SK-N-SH (cell line): ENCODE results near the gene IMMP1L. TPM values are rescaled to one million over a fixed set of nuclear protein-coding genes. Genes with fewer than 3 reads are reported as not detected.

Experiments
- CTCF ChIA-PET: fragments of 300-600, 350-600 bp; formaldehyde crosslinking; extraction: SDS; loops from one replicate; lab custom pipeline; 2021; lab: Yijun Ruan, JAX
- POLR2A ChIA-PET: fragments of 350-600 bp; sonication (Branson Sonifier 250); formaldehyde crosslinking; extraction: SDS; loops from one replicate; lab custom pipeline; 2020; ENCODE audit warnings: antibody characterized with exemption, inconsistent platforms; lab: Yijun Ruan, JAX
- DNase-seq: peaks from one replicate; pipeline ENCODE4 v3.0.0; 2012
- H2AFZ ChIP-seq: fragments of 200-600 bp; sonication (generic); 2 replicates; pipeline ENCODE4 v1.8.1; 2016; ENCODE audit warnings: antibody characterized with exemption, mild to moderate bottlenecking, low read depth
- H3F3A ChIP-seq: fragments of 200-600 bp; sonication (generic); replicated peaks from 2 replicates; pipeline ENCODE3; 2016; ENCODE audit warnings: antibody characterized with exemption, mild to moderate bottlenecking; ENCODE audit not compliant: insufficient read depth
- H3K27ac ChIP-seq, 2 experiments: fragments of 200-500 bp in 1 of 2; fragments of 200-600 bp in 1 of 2; sonication (Bioruptor generic) in 1 of 2; sonication (generic), shearing (Covaris generic) in 1 of 2; 2 replicates each; pipeline versions ENCODE4 v1.5.1 to v1.6.1; 2014 to 2016; ENCODE audit warnings: low read depth in 2 of 2, inconsistent platforms in 1 of 2, low read length in 1 of 2, mild to moderate bottlenecking in 1 of 2, mixed read lengths in 1 of 2
- H3K27me3 ChIP-seq: fragments of 200-600 bp; sonication (generic), shearing (Covaris generic); 2 replicates; pipeline ENCODE4 v1.6.1; 2016; ENCODE audit warnings: mixed run types; ENCODE audit not compliant: insufficient read depth
- H3K36me3 ChIP-seq, 2 experiments: fragments of 200-500 bp in 1 of 2; fragments of 200-600 bp in 1 of 2; sonication (Bioruptor generic) in 1 of 2; sonication (generic) in 1 of 2; replicated peaks in 1 of 2; 2 replicates each; pipeline versions ENCODE3 to v1.5.1; 2014 to 2016; ENCODE audit warnings: low read length in 1 of 2, mild to moderate bottlenecking in 1 of 2; ENCODE audit not compliant: insufficient read depth in 2 of 2, control insufficient read depth in 1 of 2
- H3K4me1 ChIP-seq, 2 experiments: fragments of 200-500 bp in 1 of 2; fragments of 200-600 bp in 1 of 2; sonication (Bioruptor generic) in 1 of 2; sonication (generic), shearing (Covaris generic) in 1 of 2; 2 replicates each; pipeline versions ENCODE4 v1.5.1 to v1.6.1; 2014 to 2016; ENCODE audit warnings: low read depth in 1 of 2, low read length in 1 of 2, mixed run types in 1 of 2; ENCODE audit not compliant: insufficient read depth in 2 of 2, control insufficient read depth in 1 of 2
- H3K4me2 ChIP-seq: fragments of 200-600 bp; sonication (generic), shearing (Covaris generic); 2 replicates; pipeline ENCODE4 v1.6.1; 2017; ENCODE audit warnings: mixed run types
- H3K4me3 ChIP-seq, 2 experiments: fragments of 200-500 bp in 1 of 2; fragments of 200-600 bp in 1 of 2; sonication (Bioruptor generic) in 1 of 2; sonication (generic), shearing (Covaris generic) in 1 of 2; 2 replicates each; pipeline versions ENCODE4 v1.5.1 to v1.8.1; 2014 to 2016; ENCODE audit warnings: low read depth in 2 of 2, inconsistent platforms in 1 of 2, low read length in 1 of 2, mild to moderate bottlenecking in 1 of 2, mixed read lengths in 1 of 2, moderate library complexity in 1 of 2
- H3K79me2 ChIP-seq: fragments of 200-600 bp; sonication (generic); 2 replicates; pipeline ENCODE4 v1.8.1; 2017; ENCODE audit warnings: mild to moderate bottlenecking; ENCODE audit not compliant: insufficient read depth
- H3K9ac ChIP-seq: fragments of 200-600 bp; sonication (generic); 2 replicates; pipeline ENCODE4 v1.6.1; 2017; ENCODE audit warnings: mixed run types
- H3K9me2 ChIP-seq: fragments of 200-600 bp; sonication (generic); 2 replicates; pipeline ENCODE4 v1.6.1; 2017; ENCODE audit warnings: mixed run types
- H3K9me3 ChIP-seq: fragments of 200-600 bp; sonication (generic); 2 replicates; pipeline ENCODE4 v1.6.1; 2017; ENCODE audit warnings: mixed run types, mild to moderate bottlenecking, moderate library complexity
- H4K20me1 ChIP-seq: fragments of 200-600 bp; sonication (generic); 2 replicates; pipeline ENCODE4 v1.6.1; 2017; ENCODE audit warnings: mild to moderate bottlenecking, mixed run types; ENCODE audit not compliant: insufficient read depth
- CHD2 ChIP-seq: fragments of 150-350 bp; IDR thresholded peaks from 2 replicates; pipeline ENCODE4 v1.6.1; 2018; ENCODE audit warnings: low read length; ENCODE audit not compliant: partially characterized antibody
- EP300 ChIP-seq, 2 experiments: IDR thresholded peaks; 2 replicates each; pipeline versions ENCODE4 v1.4.0 to v1.6.1; 2012; ENCODE audit warnings: borderline replicate concordance in 1 of 2, low read depth in 1 of 2, low read length in 1 of 2
- EZH2phosphoT487 ChIP-seq: fragments of 200-600 bp; sonication (generic); IDR thresholded peaks from 2 replicates; pipeline ENCODE4 v1.6.1; 2017; ENCODE audit warnings: low read depth, mixed run types, mild to moderate bottlenecking, antibody characterized with exemption, moderate library complexity, borderline replicate concordance
- FOXM1 ChIP-seq: IDR thresholded peaks from 2 replicates; pipeline ENCODE4 v1.4.0; 2012; ENCODE audit warnings: low read depth, mild to moderate bottlenecking
- GABPA ChIP-seq: IDR thresholded peaks from 2 replicates; pipeline ENCODE4 v1.4.0; 2012; ENCODE audit warnings: low read depth, mild to moderate bottlenecking
- MAX ChIP-seq: IDR thresholded peaks from 2 replicates; pipeline ENCODE4 v1.4.0; 2012; ENCODE audit warnings: low read depth
- NRF1 ChIP-seq: IDR thresholded peaks from 2 replicates; pipeline ENCODE4 v1.6.1; 2012; ENCODE audit warnings: low read depth, mild to moderate bottlenecking, low read length
- PBX3 ChIP-seq: IDR thresholded peaks from 2 replicates; pipeline ENCODE4; 2012
- RCOR1 ChIP-seq: fragments of 150-350 bp; IDR thresholded peaks from 2 replicates; pipeline ENCODE4 v1.6.1; 2017; ENCODE audit warnings: antibody characterized with exemption, low read length
- REST ChIP-seq: IDR thresholded peaks from 2 replicates; pipeline ENCODE4 v1.6.1; 2012; ENCODE audit warnings: mild to moderate bottlenecking, low read depth, low read length, moderate library complexity
- RXRA ChIP-seq: IDR thresholded peaks from 2 replicates; pipeline ENCODE4 v1.4.0; 2012; ENCODE audit warnings: low read depth, mild to moderate bottlenecking, borderline replicate concordance
- SIN3A ChIP-seq: IDR thresholded peaks from 2 replicates; pipeline ENCODE4 v1.6.1; 2012; ENCODE audit warnings: low read depth, mild to moderate bottlenecking, low read length, moderate library complexity, borderline replicate concordance
- TCF12 ChIP-seq: IDR thresholded peaks from 2 replicates; pipeline ENCODE4 v1.4.0; 2012
- TEAD4 ChIP-seq: IDR thresholded peaks from 2 replicates; pipeline ENCODE4 v1.4.0; 2012; ENCODE audit warnings: mild to moderate bottlenecking, borderline replicate concordance; ENCODE audit not compliant: insufficient read depth
- USF1 ChIP-seq: IDR thresholded peaks from 2 replicates; pipeline ENCODE4 v1.4.0; 2012; ENCODE audit warnings: low read depth, borderline replicate concordance
- YY1 ChIP-seq: IDR thresholded peaks from 2 replicates; pipeline ENCODE4 v1.4.0; 2012; ENCODE audit warnings: low read depth, mild to moderate bottlenecking
- WGBS: methylation state at CpG from one replicate; pipeline ENCODE4 v1.1.6; 2017; ENCODE audit warnings: low lambda C conversion rate; 5-methylcytosine and 5-hydroxymethylcytosine counted together
- polyA plus RNA-seq, 3 experiments: library from polyadenylated mRNA; depleted of rRNA; stranded (reverse); fragments of >200 nt; gene quantifications; 2 replicates each; pipeline ENCODE4 v1.2.3, GENCODE V29; 2012
- TF ChIP-seq, protein P1 (sequence below): IDR thresholded peaks from 2 replicates; pipeline ENCODE4 v1.4.0; 2012; ENCODE audit warnings: low read depth, borderline replicate concordance
- TF ChIP-seq, protein P2 (sequence below): fragments of 150-350 bp; IDR thresholded peaks from 2 replicates; pipeline ENCODE4 v1.6.1; 2016; ENCODE audit warnings: mild to moderate bottlenecking, low read depth, low read length

IMMP1L gene
- polyA plus RNA-seq, 1 of the 3 experiments (the other 2 are of a cell fraction), result 40.9 TPM

DNA sequence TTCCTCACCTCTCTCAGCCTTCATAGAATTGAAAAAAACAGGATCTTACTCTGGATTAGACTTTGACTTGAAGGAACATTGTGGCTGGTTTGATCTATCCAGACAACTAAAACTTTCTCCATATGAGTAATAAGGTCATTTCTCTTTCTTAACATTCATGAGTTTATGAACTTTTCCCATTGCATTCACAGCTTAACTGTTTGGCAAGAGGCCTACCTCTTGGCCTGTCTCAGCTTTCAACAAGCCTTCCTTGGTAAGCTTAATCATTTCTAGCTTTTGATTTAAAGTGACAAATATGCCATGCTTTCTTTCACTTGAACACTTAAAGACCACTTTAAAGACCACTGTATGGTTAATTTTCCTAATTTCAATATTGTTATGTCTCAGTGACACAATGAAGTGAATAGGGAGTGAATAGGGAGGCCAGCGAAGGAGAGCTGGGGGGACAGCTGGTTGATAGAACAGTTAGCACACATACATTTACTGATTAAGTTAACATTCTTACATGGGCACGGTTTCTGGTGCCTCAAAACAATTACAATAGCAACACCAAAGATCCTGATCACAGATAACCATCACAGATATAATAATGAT, 17.0 kb downstream of the IMMP1L start:
- ChIA-PET CTCF (no interaction called here), POLR2A (no interaction called here)
- TF ChIP-seq CHD2 (no peak), TCF12 (no peak), GABPA (no peak), EP300 (IDR thresholded peaks at IDR 0.05; ENCODE audit: borderline replicate concordance in 1 of 2, low read depth in 1 of 2, low read length in 1 of 2) (no peak), USF1 (no peak), PBX3 (no peak), SIN3A (no peak), YY1 (no peak), RXRA (no peak), FOXM1 (no peak), EZH2phosphoT487 (no peak), RCOR1 (no peak), REST (no peak), MAX (no peak), TEAD4 (no peak), NRF1 (no peak)
- TF ChIP-seq, protein P1, sequence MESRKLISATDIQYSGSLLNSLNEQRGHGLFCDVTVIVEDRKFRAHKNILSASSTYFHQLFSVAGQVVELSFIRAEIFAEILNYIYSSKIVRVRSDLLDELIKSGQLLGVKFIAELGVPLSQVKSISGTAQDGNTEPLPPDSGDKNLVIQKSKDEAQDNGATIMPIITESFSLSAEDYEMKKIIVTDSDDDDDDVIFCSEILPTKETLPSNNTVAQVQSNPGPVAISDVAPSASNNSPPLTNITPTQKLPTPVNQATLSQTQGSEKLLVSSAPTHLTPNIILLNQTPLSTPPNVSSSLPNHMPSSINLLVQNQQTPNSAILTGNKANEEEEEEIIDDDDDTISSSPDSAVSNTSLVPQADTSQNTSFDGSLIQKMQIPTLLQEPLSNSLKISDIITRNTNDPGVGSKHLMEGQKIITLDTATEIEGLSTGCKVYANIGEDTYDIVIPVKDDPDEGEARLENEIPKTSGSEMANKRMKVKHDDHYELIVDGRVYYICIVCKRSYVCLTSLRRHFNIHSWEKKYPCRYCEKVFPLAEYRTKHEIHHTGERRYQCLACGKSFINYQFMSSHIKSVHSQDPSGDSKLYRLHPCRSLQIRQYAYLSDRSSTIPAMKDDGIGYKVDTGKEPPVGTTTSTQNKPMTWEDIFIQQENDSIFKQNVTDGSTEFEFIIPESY, result no peak
- TF ChIP-seq, protein P2, sequence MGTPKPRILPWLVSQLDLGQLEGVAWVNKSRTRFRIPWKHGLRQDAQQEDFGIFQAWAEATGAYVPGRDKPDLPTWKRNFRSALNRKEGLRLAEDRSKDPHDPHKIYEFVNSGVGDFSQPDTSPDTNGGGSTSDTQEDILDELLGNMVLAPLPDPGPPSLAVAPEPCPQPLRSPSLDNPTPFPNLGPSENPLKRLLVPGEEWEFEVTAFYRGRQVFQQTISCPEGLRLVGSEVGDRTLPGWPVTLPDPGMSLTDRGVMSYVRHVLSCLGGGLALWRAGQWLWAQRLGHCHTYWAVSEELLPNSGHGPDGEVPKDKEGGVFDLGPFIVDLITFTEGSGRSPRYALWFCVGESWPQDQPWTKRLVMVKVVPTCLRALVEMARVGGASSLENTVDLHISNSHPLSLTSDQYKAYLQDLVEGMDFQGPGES, result no peak
- no peaks in the 10 kb centered on the region for H3K9me3 ChIP-seq
- 77% methylated on average over 2 of the region's 2 CpGs for WGBS
- peaks cover 14% of the 10 kb centered on the region; the same call in 1 of the 2 replicates for H3K79me2 ChIP-seq
- H3K4me3 ChIP-seq, result no peak overlapping the region
- peaks cover 0 to 6% of the 10 kb centered on the region in 2 experiments for H3K36me3 ChIP-seq
- H2AFZ ChIP-seq, result no peak overlapping the region
- no peak overlapping the region for H3K9ac ChIP-seq
- H3K4me1 ChIP-seq, result no peaks in the 10 kb centered on the region
- H3K27ac ChIP-seq, result no peak overlapping the region
- H3K4me2 ChIP-seq, result no peak overlapping the region
- no peaks in the 10 kb centered on the region for H4K20me1 ChIP-seq
- H3K9me2 ChIP-seq, result no peaks in the 10 kb centered on the region
- DNase-seq, result no peak
- no peaks in the 10 kb centered on the region for H3F3A ChIP-seq
- no peaks in the 10 kb centered on the region for H3K27me3 ChIP-seq
